Activated T-helper 1 cell treated with anti-CD3 and anti-CD28 coated beads, Interleukin-12 subunit alpha, Interleukin-12 subunit beta, Interleukin-2, Interleukin-4 antibody, amounts not matched to agents 30 ng/mL and 10 ng/mL and 1 ng/mL, durations not matched to agents 14 hours and 24 hours and 36 hours (primary cell): ENCODE measurements around the gene KRTAP10-12. TPM values are rescaled to one million over a fixed set of nuclear protein-coding genes. Genes with fewer than 3 reads are reported as not detected.

ENCODE experiments used
- DNase-seq: peaks from one replicate; pipeline ENCODE4 v3.0.0; 2021; ENCODE audit warnings: low spot score
- H3K27ac Mint-ChIP-seq: one replicate; pipeline ENCODE4 v1.8.0; 2021; ENCODE audit warnings: mild to moderate bottlenecking, mixed read lengths
- H3K27me3 Mint-ChIP-seq: one replicate; pipeline ENCODE4 v1.8.0; 2022; ENCODE audit warnings: mild to moderate bottlenecking, moderate library complexity, mixed read lengths; ENCODE audit not compliant: insufficient read depth
- H3K36me3 Mint-ChIP-seq: one replicate; pipeline ENCODE4 v1.8.0; 2021; ENCODE audit warnings: low read depth, mixed read lengths
- H3K4me1 Mint-ChIP-seq: one replicate; pipeline ENCODE4 v1.8.0; 2021; ENCODE audit warnings: low read depth, mixed read lengths
- H3K4me3 Mint-ChIP-seq: one replicate; pipeline ENCODE4 v1.8.0; 2021; ENCODE audit warnings: mild to moderate bottlenecking, moderate library complexity, mixed read lengths
- H3K9me3 Mint-ChIP-seq: one replicate; pipeline ENCODE4 v1.8.0; 2021; ENCODE audit warnings: mixed read lengths
- intact Hi-C: fragments of 100-400 bp; cut with micrococcal nuclease; formaldehyde crosslinking; loops from one replicate; pipeline ENCODE4 v1.15.1; 2024
- total RNA-seq: library from RNA; stranded (reverse); gene quantifications from 2 replicates; pipeline ENCODE4 v1.2.3, GENCODE V29; 2022

KRTAP10-12 gene
- total RNA-seq, 1 donor from 2014 or later: not detected

GRCh38 chr21:44695184-44695583 lies 1.8 kb upstream of the KRTAP10-12 start:
- Mint-ChIP-seq H3K4me3 (no peak overlapping the region), H3K27me3 (peaks cover 42% of the 10 kb centered on the region), H3K27ac (no peak overlapping the region), H3K36me3 (no peaks in the 10 kb centered on the region), H3K9me3 (peaks cover 19% of the 10 kb centered on the region), H3K4me1 (no peaks in the 10 kb centered on the region)
- intact Hi-C loops: no loop called here
- no peak for DNase-seq

DNA sequence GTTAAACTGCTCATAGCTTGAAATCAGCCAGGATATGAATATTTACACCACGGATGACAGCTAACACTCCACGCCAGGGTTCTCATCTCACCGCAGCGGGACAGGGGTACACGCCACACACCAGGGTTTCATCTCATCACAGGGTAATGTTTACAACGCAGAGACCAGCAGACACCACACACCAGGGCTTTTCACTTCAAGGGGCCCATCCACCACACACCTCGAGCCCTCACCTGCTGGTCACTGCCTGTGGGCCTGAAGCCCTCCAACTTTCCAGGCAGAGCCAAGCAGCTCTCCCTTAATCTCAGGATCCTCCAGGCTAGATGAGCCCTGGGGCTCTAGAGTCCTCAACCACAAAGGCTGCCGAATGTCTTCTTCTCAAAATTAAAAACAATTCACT lies 1.3 kb upstream of the KRTAP10-12 start:
- Mint-ChIP-seq H3K4me3 (no peak overlapping the region), H3K27ac (no peak overlapping the region), H3K4me1 (no peaks in the 10 kb centered on the region), H3K9me3 (peaks cover 19% of the 10 kb centered on the region), H3K27me3 (peaks cover 42% of the 10 kb centered on the region), H3K36me3 (no peaks in the 10 kb centered on the region)
- no peak for DNase-seq
- intact Hi-C loops: no loop called here

GRCh38 chr21:44696572-44696971 lies 400 bp upstream of the KRTAP10-12 start:
- H3K4me1 Mint-ChIP-seq: no peaks in the 10 kb centered on the region
- DNase-seq: no peak
- H3K27me3 Mint-ChIP-seq: peaks cover 44% of the 10 kb centered on the region
- H3K36me3 Mint-ChIP-seq: no peaks in the 10 kb centered on the region
- H3K4me3 Mint-ChIP-seq: no peak overlapping the region
- intact Hi-C loops: no loop called here
- H3K27ac Mint-ChIP-seq: no peak overlapping the region
- peaks cover 19% of the 10 kb centered on the region for H3K9me3 Mint-ChIP-seq

DNA sequence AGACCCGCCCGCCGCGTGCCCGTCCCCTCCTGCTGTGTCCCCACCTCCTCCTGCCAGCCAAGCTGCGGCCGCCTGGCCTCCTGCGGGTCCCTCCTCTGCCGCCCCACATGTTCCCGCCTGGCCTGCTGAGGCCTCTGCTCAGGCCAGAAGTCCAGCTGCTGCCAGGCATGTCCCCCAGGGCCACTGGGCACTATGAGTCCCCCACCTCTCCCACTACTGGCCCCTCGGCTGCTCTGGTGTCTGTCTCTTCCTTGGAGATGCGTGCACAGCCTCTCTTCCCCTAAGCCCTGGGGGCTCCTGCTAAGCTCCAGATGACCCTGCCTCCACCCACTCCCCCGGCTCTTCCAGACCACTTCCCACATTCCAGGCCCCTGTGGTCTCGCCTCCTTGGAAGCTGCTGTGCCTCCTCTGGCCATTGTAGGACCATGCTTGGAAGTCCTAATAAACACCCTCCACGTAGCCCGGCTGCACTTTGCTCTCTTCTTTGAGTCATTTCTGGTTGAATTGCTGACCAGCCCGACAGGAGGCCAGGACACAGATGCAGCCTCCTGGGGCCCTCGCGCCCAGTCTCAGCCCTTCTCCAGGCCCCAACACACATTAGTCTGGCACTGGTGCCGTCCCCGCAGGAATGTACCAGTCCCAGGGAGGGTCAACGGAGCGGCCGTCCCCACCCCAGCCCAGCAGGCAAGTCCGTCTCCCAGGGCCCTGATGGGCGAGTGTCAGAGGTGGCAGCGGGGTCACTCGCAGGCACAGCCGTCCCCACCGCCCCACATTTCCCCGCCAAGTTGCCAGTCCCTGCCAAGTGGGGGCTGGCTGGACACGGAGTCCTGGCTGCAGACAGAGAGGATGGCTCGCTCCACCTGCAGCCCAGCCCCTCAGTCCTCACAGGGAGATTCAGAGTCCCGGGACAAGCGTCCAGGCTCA lies 1.1 kb downstream of the KRTAP10-12 start:
- no peak overlapping the region for H3K27ac Mint-ChIP-seq
- H3K4me3 Mint-ChIP-seq: no peak overlapping the region
- no peaks in the 10 kb centered on the region for H3K4me1 Mint-ChIP-seq
- intact Hi-C loops: no loop called here
- no peaks in the 10 kb centered on the region for H3K36me3 Mint-ChIP-seq
- no peak for DNase-seq
- peaks cover 12% of the 10 kb centered on the region for H3K9me3 Mint-ChIP-seq
- H3K27me3 Mint-ChIP-seq: peaks cover 45% of the 10 kb centered on the region

DNA sequence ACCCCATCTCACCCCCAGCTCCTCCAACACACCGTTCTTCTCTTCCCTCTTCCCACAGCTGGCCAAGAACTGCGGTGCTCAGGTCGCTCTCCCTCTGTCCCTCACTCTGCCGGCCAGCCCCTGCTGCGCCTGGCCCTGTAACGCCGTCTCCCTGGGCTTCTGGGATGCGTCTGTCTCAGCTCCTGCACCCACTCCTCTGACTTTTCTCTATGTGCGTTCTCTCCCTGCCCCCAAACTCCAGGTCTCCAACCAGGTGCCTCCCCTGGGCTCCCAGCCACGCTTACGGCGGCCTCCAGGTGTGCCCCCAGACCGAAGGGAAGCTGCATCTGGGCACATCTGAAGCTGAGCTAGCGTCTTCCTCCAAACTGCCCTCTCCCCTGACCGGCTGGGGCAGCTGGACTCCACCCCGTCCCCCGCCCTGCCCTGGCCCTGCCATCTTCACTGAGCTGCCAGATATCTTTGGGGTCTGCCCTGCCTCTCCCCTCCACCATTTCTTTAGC lies 2.6 kb downstream of the KRTAP10-12 start:
- Mint-ChIP-seq H3K36me3 (no peaks in the 10 kb centered on the region), H3K9me3 (no peaks in the 10 kb centered on the region), H3K27me3 (peaks cover 50% of the 10 kb centered on the region), H3K27ac (no peak overlapping the region), H3K4me3 (no peak overlapping the region), H3K4me1 (no peaks in the 10 kb centered on the region)
- intact Hi-C loops: no loop called here
- no peak for DNase-seq

DNA sequence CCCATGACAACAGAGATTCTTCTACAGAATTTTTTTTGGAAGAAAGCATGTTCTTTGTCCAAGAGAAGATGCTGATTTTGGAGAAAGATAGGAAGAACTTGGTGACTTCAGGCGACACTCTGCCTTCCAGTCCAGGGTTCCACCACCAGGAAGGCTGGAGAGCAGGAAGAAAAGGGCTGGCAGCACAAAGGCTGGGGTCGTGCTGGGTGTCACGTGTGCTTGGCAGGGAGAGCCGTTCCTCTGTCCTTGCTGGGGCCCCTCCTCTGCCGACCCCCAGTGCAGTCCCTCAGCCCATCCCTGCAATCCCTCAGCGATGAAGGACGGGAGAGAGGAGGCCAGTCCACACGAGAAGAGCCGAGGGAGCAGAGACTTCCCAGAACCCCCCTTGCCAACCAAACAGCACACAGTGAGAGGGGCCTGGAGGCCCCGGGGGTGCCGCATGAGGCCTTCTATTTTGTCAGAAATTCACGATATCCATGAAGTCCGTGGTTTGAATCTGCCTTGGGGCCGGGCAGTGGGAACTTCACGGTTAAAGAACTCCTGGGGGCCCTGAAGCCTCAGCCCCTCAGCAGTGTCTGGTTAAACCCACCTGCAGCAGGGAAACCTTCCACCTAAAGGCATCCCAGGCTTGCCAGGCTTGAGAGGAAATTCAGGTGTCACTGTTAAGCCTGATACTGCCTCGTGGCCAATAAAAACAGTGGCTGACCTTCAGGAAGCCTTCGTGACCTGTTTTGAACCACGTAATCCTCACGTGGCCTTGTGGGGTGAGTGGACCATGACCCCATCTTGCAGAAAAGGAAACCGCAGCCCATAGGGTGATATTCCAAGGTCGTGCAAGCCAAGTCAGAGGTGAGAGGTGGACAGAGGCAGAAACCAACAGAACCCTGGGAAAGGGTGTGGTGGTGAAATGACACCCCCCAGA lies 3.4 kb downstream of the KRTAP10-12 start:
- H3K9me3 Mint-ChIP-seq: no peaks in the 10 kb centered on the region
- intact Hi-C loops: no loop called here
- peaks cover 56% of the 10 kb centered on the region for H3K27me3 Mint-ChIP-seq
- no peak overlapping the region for H3K27ac Mint-ChIP-seq
- DNase-seq: no peak
- H3K4me3 Mint-ChIP-seq: no peak overlapping the region
- no peaks in the 10 kb centered on the region for H3K4me1 Mint-ChIP-seq
- H3K36me3 Mint-ChIP-seq: no peaks in the 10 kb centered on the region

DNA sequence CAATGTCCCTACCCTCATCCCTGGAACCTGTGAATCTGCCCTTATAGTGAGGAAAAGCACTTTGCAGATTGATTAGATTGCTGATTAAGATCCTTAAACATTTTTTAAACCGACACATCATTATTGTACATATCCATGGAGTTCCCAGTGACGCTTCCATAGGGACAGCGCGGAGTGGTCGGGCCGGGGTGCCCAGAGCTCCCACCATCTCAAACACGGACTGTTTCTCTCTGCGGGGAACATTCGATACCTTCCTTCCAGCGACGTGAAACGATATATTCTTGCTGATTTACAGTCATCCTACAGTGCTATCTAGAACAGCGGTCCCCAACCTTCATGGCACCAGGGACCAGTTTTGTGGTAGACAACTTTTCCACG lies 4.0 kb downstream of the KRTAP10-12 start:
- Mint-ChIP-seq H3K27me3 (peaks cover 54% of the 10 kb centered on the region), H3K9me3 (peaks cover 4% of the 10 kb centered on the region), H3K4me1 (no peaks in the 10 kb centered on the region), H3K36me3 (peaks cover 2% of the 10 kb centered on the region), H3K27ac (no peak overlapping the region), H3K4me3 (no peak overlapping the region)
- intact Hi-C loops: no loop called here
- DNase-seq: no peak

- DNase-seq: no peak
- intact Hi-C loops: no loop called here
- H3K4me1 Mint-ChIP-seq: no peaks in the 10 kb centered on the region
- peaks cover 56% of the 10 kb centered on the region for H3K27me3 Mint-ChIP-seq
- H3K4me3 Mint-ChIP-seq: no peak overlapping the region
- peaks cover 2% of the 10 kb centered on the region for H3K36me3 Mint-ChIP-seq
- H3K9me3 Mint-ChIP-seq: peaks cover 4% of the 10 kb centered on the region
- no peak overlapping the region for H3K27ac Mint-ChIP-seq
Observed at GRCh38 chr21:44701541-44701940, 4.6 kb downstream of the KRTAP10-12 start.

- Mint-ChIP-seq H3K4me1 (no peaks in the 10 kb centered on the region), H3K9me3 (peaks cover 4% of the 10 kb centered on the region), H3K27me3 (peaks cover 54% of the 10 kb centered on the region), H3K27ac (no peak overlapping the region), H3K4me3 (no peak overlapping the region), H3K36me3 (peaks cover 2% of the 10 kb centered on the region)
- no peak for DNase-seq
- intact Hi-C loops: no loop called here
Observed at GRCh38 chr21:44702111-44702972, 5.4 kb downstream of the KRTAP10-12 start.

GRCh38 chr21:44702973-44703730 lies 6.2 kb downstream of the KRTAP10-12 start:
- peaks cover 4% of the 10 kb centered on the region for H3K9me3 Mint-ChIP-seq
- intact Hi-C loops: no loop called here
- H3K27ac Mint-ChIP-seq: no peak overlapping the region
- DNase-seq: no peak
- peaks cover 2% of the 10 kb centered on the region for H3K36me3 Mint-ChIP-seq
- no peak overlapping the region for H3K4me3 Mint-ChIP-seq
- no peaks in the 10 kb centered on the region for H3K4me1 Mint-ChIP-seq
- peaks cover 54% of the 10 kb centered on the region for H3K27me3 Mint-ChIP-seq

- Mint-ChIP-seq H3K27me3 (peaks cover 56% of the 10 kb centered on the region), H3K9me3 (peaks cover 4% of the 10 kb centered on the region), H3K4me3 (no peak overlapping the region), H3K36me3 (peaks cover 2% of the 10 kb centered on the region), H3K4me1 (no peaks in the 10 kb centered on the region), H3K27ac (no peak overlapping the region)
- intact Hi-C loops: no loop called here
- DNase-seq: no peak
Observed at GRCh38 chr21:44703731-44704635, 7.0 kb downstream of the KRTAP10-12 start.
